ENCODE data around the gene MYOCOS. TPM values are rescaled to one million over a fixed set of nuclear protein-coding genes. Genes with fewer than 3 reads are reported as not detected.
"Not testable (repeated sequence)": the region's sequence is repeated elsewhere in the genome, so short reads cannot be mapped to it uniquely, and the experiment has no call there.

Gene MYOCOS
- total RNA-seq, 2 experiments from 2014 or later, result not detected

- H3K27ac Mint-ChIP-seq, result no peak overlapping the region
- peaks cover 9% of the 10 kb centered on the region for H3K4me1 Mint-ChIP-seq (ENCODE audit: low read depth)
- ATAC-seq (peak; percentile 89), DNase-seq (peak; percentile 90)
- peak; percentile 83 for TF ChIP-seq CTCF (IDR thresholded peaks at IDR 0.05)
- no peak overlapping the region for H3K4me3 Mint-ChIP-seq
- H3K36me3 Mint-ChIP-seq (ENCODE audit: low read depth), result no peaks in the 10 kb centered on the region
- ChIA-PET POLR2A (interaction anchor here (0.7 kb wide), 1 partner anchor 13 kb away, joined by 3 read pairs; no protein-coding TSS in a partner anchor), CTCF (interaction anchor here (0.7 to 4.2 kb wide), 23 partner anchors 10 to 331 kb away, joined by 3 to 50 read pairs (median 3); partner anchors contain the start of gene VAMP4)
- intact Hi-C loops (cut with micrococcal nuclease), result loop anchor here (10.0 kb wide), 1 partner anchor 60 kb away; no protein-coding TSS in a partner anchor
- peaks cover 11% of the 10 kb centered on the region for H3K27me3 Mint-ChIP-seq
- H3K9me3 Mint-ChIP-seq, result no peaks in the 10 kb centered on the region
Measured at GRCh38 chr1:171654942-171655745, 33.1 kb downstream of the MYOCOS start.

- Mint-ChIP-seq H3K36me3 (ENCODE audit: low read depth) (no peaks in the 10 kb centered on the region), H3K4me1 (ENCODE audit: low read depth) (peaks cover 9% of the 10 kb centered on the region), H3K27ac (no peak overlapping the region), H3K9me3 (no peaks in the 10 kb centered on the region), H3K4me3 (no peak overlapping the region), H3K27me3 (peaks cover 11% of the 10 kb centered on the region)
- ChIA-PET POLR2A (no interaction called here), CTCF (interaction anchor here (1.0 to 4.2 kb wide), 12 partner anchors 10 to 328 kb away, joined by 3 to 50 read pairs (median 4); no protein-coding TSS in a partner anchor)
- intact Hi-C loops (cut with micrococcal nuclease), result loop anchor here (10.0 kb wide), 1 partner anchor 59 kb away; no protein-coding TSS in a partner anchor
- DNase-seq (no peak), ATAC-seq (peak; percentile 34)
- no peak for TF ChIP-seq CTCF (IDR thresholded peaks at IDR 0.05)
Measured at GRCh38 chr1:171655746-171656116, 33.7 kb downstream of the MYOCOS start.

- POLR2A ChIA-PET; H3K27ac Mint-ChIP-seq; DNase-seq; H3K27me3 Mint-ChIP-seq; H3K9me3 Mint-ChIP-seq; ATAC-seq; H3K4me1 Mint-ChIP-seq (ENCODE audit: low read depth); H3K36me3 Mint-ChIP-seq (ENCODE audit: low read depth); H3K4me3 Mint-ChIP-seq: not testable (repeated sequence)
- CTCF ChIA-PET, result interaction anchor here (1.1 to 4.2 kb wide), 4 partner anchors 11 to 146 kb away, joined by 4 to 50 read pairs (median 14); no protein-coding TSS in a partner anchor
- intact Hi-C loops (cut with micrococcal nuclease), result loop anchor here (10.0 kb wide), 1 partner anchor 59 kb away; no protein-coding TSS in a partner anchor
Measured at GRCh38 chr1:171656206-171656605, 34.2 kb downstream of the MYOCOS start.

- intact Hi-C loops (cut with micrococcal nuclease), result no loop called here
- Mint-ChIP-seq H3K27me3 (no peaks in the 10 kb centered on the region), H3K27ac (no peak overlapping the region), H3K36me3 (ENCODE audit: low read depth) (no peaks in the 10 kb centered on the region), H3K9me3 (no peaks in the 10 kb centered on the region), H3K4me1 (ENCODE audit: low read depth) (no peaks in the 10 kb centered on the region), H3K4me3 (no peak overlapping the region)
- TF ChIP-seq CTCF (IDR thresholded peaks at IDR 0.05), result no peak
- CTCF ChIA-PET, result no interaction called here
- DNase-seq, result no peak
- no peak for ATAC-seq
- POLR2A ChIA-PET, result no interaction called here
Measured at GRCh38 chr1:171661076-171661650, 39.1 kb downstream of the MYOCOS start.

- DNase-seq (no peak), ATAC-seq (no peak)
- ChIA-PET POLR2A (no interaction called here), CTCF (no interaction called here)
- Mint-ChIP-seq H3K4me1 (ENCODE audit: low read depth) (no peaks in the 10 kb centered on the region), H3K4me3 (no peak overlapping the region), H3K27me3 (no peaks in the 10 kb centered on the region), H3K36me3 (ENCODE audit: low read depth) (no peaks in the 10 kb centered on the region), H3K27ac (no peak overlapping the region), H3K9me3 (no peaks in the 10 kb centered on the region)
- TF ChIP-seq CTCF (IDR thresholded peaks at IDR 0.05), result no peak
- intact Hi-C loops (cut with micrococcal nuclease), result no loop called here
Measured at GRCh38 chr1:171663036-171663853, 41.2 kb downstream of the MYOCOS start.
